ENCODE measurements around the gene TTC16. TPM values are rescaled to one million over a fixed set of nuclear protein-coding genes. Genes with fewer than 3 reads are reported as not detected.

Gene TTC16
- total and polyA plus RNA-seq, 2 donors (not counting 3 experiments of a cell fraction or from before 2014, with no cell fraction given) = not detected

DNA sequence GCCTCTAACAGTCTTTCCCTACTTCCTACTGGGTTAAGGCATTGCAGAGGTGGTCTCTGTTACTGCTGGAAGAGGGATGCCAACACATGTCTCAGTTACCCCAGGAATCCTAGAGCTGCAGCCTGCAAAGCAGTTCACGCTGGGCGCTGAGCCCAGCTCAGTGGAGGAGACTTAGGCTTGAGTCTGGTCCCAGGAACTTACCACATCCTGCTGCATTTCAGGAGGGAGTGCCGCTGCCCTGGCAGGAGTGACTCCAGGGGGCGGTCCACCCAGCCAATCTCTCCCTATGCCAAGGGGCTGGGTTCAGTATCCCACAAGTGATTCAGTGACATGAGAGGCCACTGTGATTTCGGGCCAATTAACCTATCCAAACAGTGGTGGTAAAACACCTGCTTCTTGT is 7.6 kb downstream of the TTC16 start:
- DNase-seq (ENCODE audit: low read depth, low spot score) (no peak), FAIRE-seq (no peak)
- H3K4me2 ChIP-seq (ENCODE audit: insufficient read depth, low read length) = no peak overlapping the region

More for the DNA sequence above, 7.6 kb downstream of the TTC16 start:
- no peaks in the 10 kb centered on the region for H3K9me3 ChIP-seq (replicated peaks; ENCODE audit: control insufficient read depth, insufficient read depth, low read length)
- no peak for TF ChIP-seq EZH2 (IDR thresholded peaks at IDR 0.05; ENCODE audit: borderline replicate concordance, low read depth, low read length, severe bottlenecking)
- TF ChIP-seq JUN (IDR thresholded peaks at IDR 0.05; ENCODE audit: borderline replicate concordance, insufficient read depth, insufficient read length, low read depth) = no peak
- no peak for TF ChIP-seq POLR2AphosphoS5 (IDR thresholded peaks at IDR 0.05; ENCODE audit: insufficient read depth, low read depth, low read length)
- no peak for TF ChIP-seq POLR2A (IDR thresholded peaks at IDR 0.05; ENCODE audit: low read depth, low read length)
- no peak for TF ChIP-seq GATA2 (IDR thresholded peaks at IDR 0.05; ENCODE audit: insufficient read depth, insufficient read length, low read depth, low read length)
- TF ChIP-seq, protein P1, sequence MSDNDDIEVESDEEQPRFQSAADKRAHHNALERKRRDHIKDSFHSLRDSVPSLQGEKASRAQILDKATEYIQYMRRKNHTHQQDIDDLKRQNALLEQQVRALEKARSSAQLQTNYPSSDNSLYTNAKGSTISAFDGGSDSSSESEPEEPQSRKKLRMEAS (IDR thresholded peaks at IDR 0.05; ENCODE audit: insufficient read depth, insufficient read length) = no peak
- no peak for TF ChIP-seq MYC (IDR thresholded peaks at IDR 0.05; ENCODE audit: low read depth, low read length)
- no peak for TF ChIP-seq FOS (IDR thresholded peaks at IDR 0.05; ENCODE audit: borderline replicate concordance, insufficient read depth, low read length)
- TF ChIP-seq, protein P2, sequence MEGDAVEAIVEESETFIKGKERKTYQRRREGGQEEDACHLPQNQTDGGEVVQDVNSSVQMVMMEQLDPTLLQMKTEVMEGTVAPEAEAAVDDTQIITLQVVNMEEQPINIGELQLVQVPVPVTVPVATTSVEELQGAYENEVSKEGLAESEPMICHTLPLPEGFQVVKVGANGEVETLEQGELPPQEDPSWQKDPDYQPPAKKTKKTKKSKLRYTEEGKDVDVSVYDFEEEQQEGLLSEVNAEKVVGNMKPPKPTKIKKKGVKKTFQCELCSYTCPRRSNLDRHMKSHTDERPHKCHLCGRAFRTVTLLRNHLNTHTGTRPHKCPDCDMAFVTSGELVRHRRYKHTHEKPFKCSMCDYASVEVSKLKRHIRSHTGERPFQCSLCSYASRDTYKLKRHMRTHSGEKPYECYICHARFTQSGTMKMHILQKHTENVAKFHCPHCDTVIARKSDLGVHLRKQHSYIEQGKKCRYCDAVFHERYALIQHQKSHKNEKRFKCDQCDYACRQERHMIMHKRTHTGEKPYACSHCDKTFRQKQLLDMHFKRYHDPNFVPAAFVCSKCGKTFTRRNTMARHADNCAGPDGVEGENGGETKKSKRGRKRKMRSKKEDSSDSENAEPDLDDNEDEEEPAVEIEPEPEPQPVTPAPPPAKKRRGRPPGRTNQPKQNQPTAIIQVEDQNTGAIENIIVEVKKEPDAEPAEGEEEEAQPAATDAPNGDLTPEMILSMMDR (IDR thresholded peaks at IDR 0.05; ENCODE audit: extremely low read depth in 1 of 2, insufficient read depth in 1 of 2, low read depth in 1 of 2, low read length in 2 of 2) = no peak
- no peaks in the 10 kb centered on the region for H3K36me3 ChIP-seq (ENCODE audit: control insufficient read depth in 2 of 2, extremely low read depth in 1 of 2, insufficient read depth in 2 of 2, low read length in 2 of 2)
- no peaks in the 10 kb centered on the region for H3K9me1 ChIP-seq (replicated peaks; ENCODE audit: control insufficient read depth, extremely low read depth, insufficient read depth, low read length)
- ChIA-PET POLR2A (no interaction called here), CTCF (interaction anchor here (1.2 to 2.7 kb wide), 2 partner anchors 10 to 11 kb away, joined by 3 to 12 read pairs; partner anchors contain the start of gene TOR2A)
- H3K4me1 ChIP-seq (ENCODE audit: control insufficient read depth, extremely low read depth, insufficient read depth, low read length) = no peaks in the 10 kb centered on the region
- dilution Hi-C loops (cut with MboI; ENCODE audit: extremely low pct_ligation_motif_present, low sequenced_read_pairs) (no loop called here), intact Hi-C loops (cut with micrococcal nuclease) (no loop called here)
- H3K27ac ChIP-seq (ENCODE audit: insufficient read depth, low read depth, low read length) = no peak overlapping the region
- BruUV-seq (replicated peaks) = no TSS peak
- no peak overlapping the region for H2AFZ ChIP-seq (ENCODE audit: low read depth, low read length)
- H3K79me2 ChIP-seq (ENCODE audit: control insufficient read depth, insufficient read depth, low read length) = no peaks in the 10 kb centered on the region
- H3K4me3 ChIP-seq (replicated peaks in 1 of 3; ENCODE audit: insufficient read depth in 1 of 3, low read depth in 1 of 3, low read length in 3 of 3) = no peak overlapping the region
- no peaks in the 10 kb centered on the region for H4K20me1 ChIP-seq (replicated peaks; ENCODE audit: control insufficient read depth, extremely low read depth, insufficient read depth, low read length)
- H3K27me3 ChIP-seq (ENCODE audit: control insufficient read depth in 2 of 2, insufficient read depth in 2 of 2, low read length in 2 of 2) = no peaks in the 10 kb centered on the region
- no peak overlapping the region for H3K9ac ChIP-seq (replicated peaks; ENCODE audit: extremely low read depth, insufficient read depth, low read length)
